ENCODE measurements around the gene TSFM. TPM values are rescaled to one million over a fixed set of nuclear protein-coding genes. Genes with fewer than 3 reads are reported as not detected.

The TSFM gene
- total RNA-seq, 2 donors from 2014 or later = 37.7 to 39.9 TPM

- Mint-ChIP-seq H3K36me3 (ENCODE audit: low read depth) (peaks cover 29% of the 10 kb centered on the region), H3K4me3 (peak within 1 kb of the TSS; percentile 73), H3K9me3 (no peaks in the 10 kb centered on the region), H3K4me1 (peaks cover 37% of the 10 kb centered on the region), H3K27ac (peak within 1 kb of the TSS; percentile 42), H3K27me3 (ENCODE audit: insufficient read depth) (peaks cover 54% of the 10 kb centered on the region)
- WGBS, 2 experiments (ENCODE audit: insufficient coverage in 1 of 2, insufficient read length in 1 of 2) = 0 to 1% methylated on average over 3 to 25 of the region's 41 CpGs
- Histone ChIP-seq H3K4me3 (ENCODE audit: low read length) (peak within 1 kb of the TSS; percentile 86), H3K9me3 (ENCODE audit: control insufficient read depth, low read length) (no peaks in the 10 kb centered on the region), H3K27me3 (ENCODE audit: control insufficient read depth, insufficient read depth, low read length, poor library complexity, severe bottlenecking) (peaks cover 43% of the 10 kb centered on the region), H3K36me3 (ENCODE audit: control insufficient read depth, insufficient read depth, low read length) (peaks cover 21% of the 10 kb centered on the region), H3K27ac (ENCODE audit: low read depth, low read length) (no peak within 1 kb of the TSS), H3K4me1 (ENCODE audit: control insufficient read depth, insufficient read depth, low read length) (peaks cover 5% of the 10 kb centered on the region), H3K9ac (ENCODE audit: extremely low read depth, low read length, poor library complexity, severe bottlenecking) (no peak within 1 kb of the TSS)
- no peak for TF ChIP-seq CTCF (conservative IDR thresholded peaks at IDR 0.05)
- DNase-seq = peak; percentile 90
Observed at GRCh38 chr12:57754411-57755193, 28.0 kb upstream of the TSFM start, which contains the start of gene MARCHF9. Gene MARCHF9, plus strand, starts transcription at chr12:57755103. Its CDS starts 426 bp downstream, at chr12:57755529.

DNA sequence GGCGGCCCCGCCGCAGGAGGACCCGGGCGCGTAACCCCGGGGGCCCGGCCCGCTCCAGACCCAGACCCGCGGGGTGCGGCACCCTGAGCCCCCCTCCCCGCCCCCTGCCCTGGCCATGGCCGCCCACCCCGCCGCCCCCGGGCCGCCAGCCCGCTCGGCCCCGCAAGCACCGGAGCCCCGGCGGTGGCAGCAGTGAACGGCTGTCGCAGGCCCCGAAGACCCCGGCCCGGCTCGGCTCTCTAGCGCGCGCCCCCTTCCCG lies 27.5 kb upstream of the TSFM start:
- H3K4me3 Mint-ChIP-seq = peak overlapping the region; percentile 73
- DNase-seq = no peak
- Histone ChIP-seq H3K9me3 (ENCODE audit: control insufficient read depth, low read length) (no peaks in the 10 kb centered on the region), H3K4me1 (ENCODE audit: control insufficient read depth, insufficient read depth, low read length) (peaks cover 5% of the 10 kb centered on the region), H3K4me3 (ENCODE audit: low read length) (no peak overlapping the region), H3K27ac (ENCODE audit: low read depth, low read length) (no peak overlapping the region), H3K36me3 (ENCODE audit: control insufficient read depth, insufficient read depth, low read length) (peaks cover 18% of the 10 kb centered on the region), H3K9ac (ENCODE audit: extremely low read depth, low read length, poor library complexity, severe bottlenecking) (no peak overlapping the region), H3K27me3 (ENCODE audit: control insufficient read depth, insufficient read depth, low read length, poor library complexity, severe bottlenecking) (peaks cover 43% of the 10 kb centered on the region)
- no peaks in the 10 kb centered on the region for H3K9me3 Mint-ChIP-seq
- WGBS, 2 experiments (ENCODE audit: insufficient coverage in 1 of 2, insufficient read length in 1 of 2) = 0% methylated on average over 33 of the region's 34 CpGs; no CpG with 5 or more reads in 1 of the 2 experiments
- peaks cover 28% of the 10 kb centered on the region for H3K36me3 Mint-ChIP-seq (ENCODE audit: low read depth)
- peaks cover 37% of the 10 kb centered on the region for H3K4me1 Mint-ChIP-seq
- H3K27me3 Mint-ChIP-seq (ENCODE audit: insufficient read depth) = peaks cover 54% of the 10 kb centered on the region
- TF ChIP-seq CTCF (conservative IDR thresholded peaks at IDR 0.05) = no peak
- H3K27ac Mint-ChIP-seq = no peak overlapping the region

- Mint-ChIP-seq H3K27me3 (ENCODE audit: insufficient read depth) (peaks cover 59% of the 10 kb centered on the region), H3K27ac (no peak overlapping the region), H3K4me1 (peaks cover 36% of the 10 kb centered on the region), H3K4me3 (peak overlapping the region; percentile 73), H3K36me3 (ENCODE audit: low read depth) (peaks cover 22% of the 10 kb centered on the region), H3K9me3 (no peaks in the 10 kb centered on the region)
- Histone ChIP-seq H3K36me3 (ENCODE audit: control insufficient read depth, insufficient read depth, low read length) (peaks cover 12% of the 10 kb centered on the region), H3K27ac (ENCODE audit: low read depth, low read length) (no peak overlapping the region), H3K9me3 (ENCODE audit: control insufficient read depth, low read length) (no peaks in the 10 kb centered on the region), H3K9ac (ENCODE audit: extremely low read depth, low read length, poor library complexity, severe bottlenecking) (no peak overlapping the region), H3K4me3 (ENCODE audit: low read length) (peak overlapping the region; percentile 79), H3K4me1 (ENCODE audit: control insufficient read depth, insufficient read depth, low read length) (peaks cover 4% of the 10 kb centered on the region), H3K27me3 (ENCODE audit: control insufficient read depth, insufficient read depth, low read length, poor library complexity, severe bottlenecking) (peaks cover 46% of the 10 kb centered on the region)
- no peak for TF ChIP-seq CTCF (conservative IDR thresholded peaks at IDR 0.05)
- 0% methylated on average over 28 to 70 of the region's 76 CpGs for WGBS, 2 experiments (ENCODE audit: insufficient coverage in 1 of 2, insufficient read length in 1 of 2)
- peak; percentile 83 for DNase-seq
Observed at GRCh38 chr12:57755454-57756372, 26.9 kb upstream of the TSFM start.

All from endodermal cell (in vitro differentiated cells).